ENCODE measurements around the gene MROH7. TPM values are rescaled to one million over a fixed set of nuclear protein-coding genes. Genes with fewer than 3 reads are reported as not detected.
"Not testable (repeated sequence)": the region's sequence is repeated elsewhere in the genome, so short reads cannot be mapped to it uniquely, and the experiment has no call there.

The MROH7 gene
- total RNA-seq, 1 experiment from 2014 or later: not detected

DNA sequence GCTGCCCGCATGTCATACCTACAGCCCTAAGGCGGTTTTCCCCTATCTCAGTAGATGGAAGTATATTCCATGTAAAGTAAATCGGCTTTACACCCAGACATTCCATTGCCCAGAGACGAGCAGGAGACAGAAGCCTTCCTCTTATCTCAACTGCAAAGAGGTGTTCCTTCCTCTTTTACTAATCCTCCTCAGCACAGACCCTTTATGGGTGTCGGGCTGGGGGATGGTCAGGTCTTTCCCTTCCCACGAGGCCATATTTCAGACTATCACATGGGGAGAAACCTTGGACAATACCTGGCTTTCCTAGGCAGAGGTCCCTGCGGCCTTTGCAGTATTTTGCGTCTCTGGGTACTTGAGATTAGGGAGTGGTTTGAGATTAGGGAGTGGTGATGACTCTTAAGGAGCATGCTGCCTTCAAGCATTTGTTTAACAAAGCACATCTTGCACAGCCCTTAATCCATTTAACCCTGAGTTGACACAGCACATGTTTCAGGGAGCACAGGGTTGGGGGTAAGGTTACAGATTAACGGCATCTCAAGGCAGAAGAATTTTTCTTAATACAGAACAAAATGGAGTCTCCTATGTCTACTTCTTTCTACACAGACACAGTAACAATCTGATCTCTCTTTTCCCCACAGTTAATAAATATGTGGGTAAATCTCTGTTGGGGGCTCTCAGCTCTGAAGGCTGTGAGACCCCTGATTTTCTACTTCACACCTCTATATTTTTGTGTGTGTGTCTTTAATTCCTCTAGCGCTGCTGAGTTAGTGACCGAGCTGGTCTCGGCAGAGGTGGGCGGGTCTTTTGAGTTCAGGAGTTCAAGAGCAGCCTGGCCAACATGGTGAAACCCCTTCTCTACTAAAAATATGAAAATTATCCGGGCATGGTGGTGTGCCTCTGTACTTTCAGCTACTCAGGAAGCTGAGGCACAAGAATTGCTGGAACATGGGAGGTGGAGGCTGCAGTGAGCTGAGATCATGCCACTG lies 4.8 kb upstream of the MROH7 start:
- DNase-seq; H3K27ac ChIP-seq (ENCODE audit: low read length); H3K9me3 ChIP-seq (ENCODE audit: low read length); H3K79me2 ChIP-seq (ENCODE audit: low read length); H3K9me2 ChIP-seq (replicated peaks; ENCODE audit: insufficient read depth, low read length); H3K27me3 ChIP-seq (ENCODE audit: low read length); H4K20me1 ChIP-seq (ENCODE audit: insufficient read depth, low read depth, low read length); H3K36me3 ChIP-seq (ENCODE audit: insufficient read depth, low read length): not testable (repeated sequence)
- 0 out of 2 replicates have a peak overlapping the region, but pooled peaks have one; percentile 22 for H3K4me3 ChIP-seq (ENCODE audit: low read length)
- 0 out of 2 replicates have a peak overlapping the region, but pooled peaks have one; percentile 28 for H2AFZ ChIP-seq (ENCODE audit: low read length)
- 0 out of 2 replicates have a peak overlapping the region, but pooled peaks have one; percentile 2 for H3K9ac ChIP-seq (ENCODE audit: low read length)
- peaks cover 13% of the 10 kb centered on the region for H3K4me1 ChIP-seq (ENCODE audit: low read length)
- H3K4me2 ChIP-seq (ENCODE audit: low read depth, low read length, poor library complexity, severe bottlenecking): peak overlapping the region; percentile 54

DNA sequence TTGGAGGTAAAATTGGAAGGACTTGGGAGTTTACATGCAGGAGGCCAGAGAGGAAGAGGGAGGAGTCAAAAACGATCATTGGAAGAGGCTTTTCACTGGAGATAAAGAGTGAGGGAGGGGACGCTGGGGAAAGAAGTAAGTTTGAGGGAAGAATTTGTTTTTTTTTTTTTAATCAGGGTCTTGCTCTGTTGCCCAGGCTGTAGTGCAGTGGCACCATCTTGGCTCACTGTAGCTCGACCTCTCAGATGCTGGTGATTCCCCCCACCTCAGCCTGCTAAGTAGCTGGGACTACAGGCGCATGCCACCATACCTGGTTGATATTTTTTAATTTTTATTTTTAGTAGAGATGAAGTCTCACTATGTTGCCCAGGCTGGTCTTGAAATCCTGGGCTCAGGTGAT lies 1.2 kb upstream of the MROH7 start:
- no peaks in the 10 kb centered on the region for H3K9me2 ChIP-seq (replicated peaks; ENCODE audit: insufficient read depth, low read length)
- H3K9me3 ChIP-seq (ENCODE audit: low read length): no peaks in the 10 kb centered on the region
- H3K9ac ChIP-seq (ENCODE audit: low read length): no peak overlapping the region
- H2AFZ ChIP-seq (ENCODE audit: low read length): no peak overlapping the region
- no peaks in the 10 kb centered on the region for H4K20me1 ChIP-seq (ENCODE audit: insufficient read depth, low read depth, low read length)
- DNase-seq: no peak
- no peaks in the 10 kb centered on the region for H3K36me3 ChIP-seq (ENCODE audit: insufficient read depth, low read length)
- no peaks in the 10 kb centered on the region for H3K79me2 ChIP-seq (ENCODE audit: low read length)
- no peak overlapping the region for H3K4me3 ChIP-seq (ENCODE audit: low read length)
- H3K27ac ChIP-seq (ENCODE audit: low read length): no peak overlapping the region
- no peaks in the 10 kb centered on the region for H3K27me3 ChIP-seq (ENCODE audit: low read length)
- peaks cover 13% of the 10 kb centered on the region for H3K4me1 ChIP-seq (ENCODE audit: low read length)
- no peak overlapping the region for H3K4me2 ChIP-seq (ENCODE audit: low read depth, low read length, poor library complexity, severe bottlenecking)

DNA sequence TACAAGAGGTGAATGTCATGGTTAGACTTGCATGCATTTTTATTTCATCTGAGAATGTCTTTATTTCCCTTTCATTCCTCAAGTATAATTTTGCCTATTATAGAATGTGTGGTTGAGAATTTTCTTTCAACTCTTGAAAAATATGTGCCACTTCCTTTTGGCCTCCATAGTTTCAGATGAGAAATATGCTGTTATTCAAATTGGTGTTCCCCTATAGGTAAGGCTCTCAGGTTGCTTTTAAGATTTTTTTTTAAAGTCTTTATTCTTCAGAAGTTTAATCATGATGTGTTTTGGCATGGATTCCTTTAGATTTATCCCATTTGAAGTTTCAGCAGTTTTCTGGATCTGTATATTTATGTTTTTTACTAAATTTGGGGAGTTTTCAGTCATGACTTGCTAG lies 2.1 kb downstream of the MROH7 start:
- DNase-seq: no peak
- Histone ChIP-seq H3K9me3 (ENCODE audit: low read length) (no peaks in the 10 kb centered on the region), H2AFZ (ENCODE audit: low read length) (no peak overlapping the region)

DNA sequence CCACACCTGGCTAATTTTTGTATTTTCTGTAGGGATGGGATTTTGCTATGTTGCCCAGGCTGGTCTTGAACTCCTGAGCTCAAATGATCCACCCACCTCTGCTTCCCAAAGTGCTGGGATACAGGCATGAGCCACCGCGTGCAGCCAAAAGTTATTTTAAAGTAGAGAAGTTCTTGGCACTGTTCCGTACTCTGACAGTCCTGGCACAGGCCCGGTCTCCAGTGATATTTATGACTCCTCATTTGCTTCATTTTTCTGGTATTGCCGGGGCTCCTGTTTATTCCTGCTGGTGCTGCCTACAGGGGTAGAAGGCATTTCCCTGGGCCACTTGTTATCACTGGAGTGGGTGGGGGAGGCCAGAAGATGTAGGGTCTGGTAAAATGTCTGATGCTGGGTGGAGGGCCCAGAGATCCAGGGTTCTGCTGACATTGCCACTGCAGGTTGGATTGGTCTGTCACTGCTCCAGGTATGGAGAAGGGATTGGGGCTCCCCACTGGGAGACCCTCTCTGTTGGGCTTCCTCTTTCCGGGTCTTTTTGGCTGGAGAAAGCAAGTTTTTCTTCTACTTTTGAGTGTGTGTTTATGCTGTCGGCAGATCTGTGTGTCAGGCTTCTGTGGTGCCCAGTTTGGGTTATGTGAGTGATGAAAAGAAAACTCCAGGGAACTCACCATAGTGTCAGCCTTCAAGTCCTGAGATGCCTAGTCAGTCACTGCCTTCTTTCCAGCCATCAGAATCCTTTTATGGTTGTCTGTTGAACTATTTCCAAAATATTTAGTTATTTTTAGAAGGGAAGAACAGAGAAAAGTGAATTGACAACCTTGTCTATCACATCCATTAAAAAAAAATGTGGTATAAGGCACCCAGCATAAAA lies 4.5 kb downstream of the MROH7 start:
- no peak overlapping the region for H3K27ac ChIP-seq (ENCODE audit: low read length)
- no peaks in the 10 kb centered on the region for H4K20me1 ChIP-seq (ENCODE audit: insufficient read depth, low read depth, low read length)
- H2AFZ ChIP-seq (ENCODE audit: low read length): no peak overlapping the region
- H3K4me2 ChIP-seq (ENCODE audit: low read depth, low read length, poor library complexity, severe bottlenecking): no peak overlapping the region
- H3K9me3 ChIP-seq (ENCODE audit: low read length): no peaks in the 10 kb centered on the region
- no peak overlapping the region for H3K4me3 ChIP-seq (ENCODE audit: low read length)
- H3K9ac ChIP-seq (ENCODE audit: low read length): no peak overlapping the region
- no peaks in the 10 kb centered on the region for H3K4me1 ChIP-seq (ENCODE audit: low read length)
- no peaks in the 10 kb centered on the region for H3K9me2 ChIP-seq (replicated peaks; ENCODE audit: insufficient read depth, low read length)
- H3K36me3 ChIP-seq (ENCODE audit: insufficient read depth, low read length): no peaks in the 10 kb centered on the region
- H3K27me3 ChIP-seq (ENCODE audit: low read length): no peaks in the 10 kb centered on the region
- no peak for DNase-seq
- no peaks in the 10 kb centered on the region for H3K79me2 ChIP-seq (ENCODE audit: low read length)

More for the DNA sequence above, 2.1 kb downstream of the MROH7 start:
- H3K27ac ChIP-seq (ENCODE audit: low read length): no peak overlapping the region
- no peaks in the 10 kb centered on the region for H3K9me2 ChIP-seq (replicated peaks; ENCODE audit: insufficient read depth, low read length)
- no peak overlapping the region for H3K9ac ChIP-seq (ENCODE audit: low read length)
- H3K4me2 ChIP-seq (ENCODE audit: low read depth, low read length, poor library complexity, severe bottlenecking): no peak overlapping the region
- no peaks in the 10 kb centered on the region for H3K79me2 ChIP-seq (ENCODE audit: low read length)
- H3K4me1 ChIP-seq (ENCODE audit: low read length): no peaks in the 10 kb centered on the region
- H3K27me3 ChIP-seq (ENCODE audit: low read length): no peaks in the 10 kb centered on the region
- H3K4me3 ChIP-seq (ENCODE audit: low read length): no peak overlapping the region
- H4K20me1 ChIP-seq (ENCODE audit: insufficient read depth, low read depth, low read length): no peaks in the 10 kb centered on the region
- no peaks in the 10 kb centered on the region for H3K36me3 ChIP-seq (ENCODE audit: insufficient read depth, low read length)

DNA sequence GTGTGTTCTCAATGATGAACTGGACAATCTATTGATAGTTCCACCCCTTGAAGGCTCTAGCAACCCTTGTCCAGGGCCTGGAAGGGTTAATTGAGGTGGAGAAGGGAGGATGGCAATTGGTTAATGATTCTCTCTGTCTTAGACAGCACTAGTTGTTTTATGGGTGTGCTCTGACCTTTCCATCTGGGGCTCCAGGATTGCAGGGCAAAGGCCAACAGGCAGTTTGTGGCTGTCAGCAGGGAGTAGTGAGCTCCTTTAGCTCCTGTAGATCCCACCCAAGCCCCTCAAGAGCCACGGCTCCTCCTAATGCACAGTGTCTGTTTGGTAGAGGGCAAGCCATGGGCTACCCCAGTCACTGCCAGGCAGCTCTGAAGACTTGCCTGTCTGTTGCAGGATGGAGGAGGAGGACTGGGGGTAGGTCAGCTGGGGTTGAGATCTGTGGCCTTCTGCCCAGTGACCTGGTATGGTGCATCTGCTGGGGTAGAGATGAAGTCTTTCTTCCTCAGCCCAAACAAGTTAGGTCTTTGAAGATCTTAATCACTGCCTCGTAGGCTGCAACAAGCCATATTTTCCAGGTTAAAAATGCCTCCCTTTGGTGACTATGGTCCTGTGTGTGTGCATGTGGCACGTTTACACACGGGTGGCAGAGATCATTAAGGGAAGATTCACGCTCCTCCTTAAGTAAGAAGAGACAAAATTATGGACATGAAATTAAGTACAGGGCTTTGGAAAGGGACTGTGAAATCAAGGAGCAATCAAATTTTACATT lies 7.7 kb downstream of the MROH7 start:
- H3K27ac ChIP-seq (ENCODE audit: low read length): no peak overlapping the region
- H3K27me3 ChIP-seq (ENCODE audit: low read length): no peaks in the 10 kb centered on the region
- H3K4me1 ChIP-seq (ENCODE audit: low read length): no peaks in the 10 kb centered on the region
- H4K20me1 ChIP-seq (ENCODE audit: insufficient read depth, low read depth, low read length): no peaks in the 10 kb centered on the region
- H3K4me3 ChIP-seq (ENCODE audit: low read length): no peak overlapping the region
- H3K9ac ChIP-seq (ENCODE audit: low read length): no peak overlapping the region
- no peaks in the 10 kb centered on the region for H3K9me2 ChIP-seq (replicated peaks; ENCODE audit: insufficient read depth, low read length)
- no peak overlapping the region for H2AFZ ChIP-seq (ENCODE audit: low read length)
- no peak overlapping the region for H3K4me2 ChIP-seq (ENCODE audit: low read depth, low read length, poor library complexity, severe bottlenecking)
- H3K36me3 ChIP-seq (ENCODE audit: insufficient read depth, low read length): no peaks in the 10 kb centered on the region
- no peaks in the 10 kb centered on the region for H3K9me3 ChIP-seq (ENCODE audit: low read length)
- H3K79me2 ChIP-seq (ENCODE audit: low read length): no peaks in the 10 kb centered on the region
- no peak for DNase-seq

DNA sequence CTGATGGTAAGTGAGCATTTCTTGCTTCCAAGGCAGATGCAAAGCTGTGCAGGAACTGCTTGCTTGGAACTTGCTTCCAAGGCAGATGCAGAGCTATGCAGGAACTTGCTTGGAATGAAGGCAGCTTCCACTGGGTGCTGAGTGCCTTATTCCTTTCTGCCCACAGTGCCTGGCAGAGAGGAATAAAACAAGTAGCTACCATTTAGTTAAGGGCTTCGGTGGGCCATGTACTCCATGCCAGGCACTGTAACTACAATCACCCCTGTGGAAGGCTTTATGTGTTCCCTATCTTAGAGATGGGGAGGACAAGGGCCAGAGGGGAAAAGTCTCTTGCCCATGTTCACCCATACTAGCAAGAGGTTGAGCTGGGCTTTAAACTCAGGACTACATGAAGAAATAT lies 8.3 kb downstream of the MROH7 start:
- H3K79me2 ChIP-seq (ENCODE audit: low read length): no peaks in the 10 kb centered on the region
- no peak overlapping the region for H3K27ac ChIP-seq (ENCODE audit: low read length)
- H3K36me3 ChIP-seq (ENCODE audit: insufficient read depth, low read length): no peaks in the 10 kb centered on the region
- no peaks in the 10 kb centered on the region for H3K4me1 ChIP-seq (ENCODE audit: low read length)
- no peak overlapping the region for H2AFZ ChIP-seq (ENCODE audit: low read length)
- no peak overlapping the region for H3K9ac ChIP-seq (ENCODE audit: low read length)
- H3K4me3 ChIP-seq (ENCODE audit: low read length): no peak overlapping the region
- H3K4me2 ChIP-seq (ENCODE audit: low read depth, low read length, poor library complexity, severe bottlenecking): no peak overlapping the region
- H3K9me2 ChIP-seq (replicated peaks; ENCODE audit: insufficient read depth, low read length): no peaks in the 10 kb centered on the region
- no peaks in the 10 kb centered on the region for H4K20me1 ChIP-seq (ENCODE audit: insufficient read depth, low read depth, low read length)
- no peaks in the 10 kb centered on the region for H3K27me3 ChIP-seq (ENCODE audit: low read length)
- H3K9me3 ChIP-seq (ENCODE audit: low read length): no peaks in the 10 kb centered on the region
- DNase-seq: no peak

DNA sequence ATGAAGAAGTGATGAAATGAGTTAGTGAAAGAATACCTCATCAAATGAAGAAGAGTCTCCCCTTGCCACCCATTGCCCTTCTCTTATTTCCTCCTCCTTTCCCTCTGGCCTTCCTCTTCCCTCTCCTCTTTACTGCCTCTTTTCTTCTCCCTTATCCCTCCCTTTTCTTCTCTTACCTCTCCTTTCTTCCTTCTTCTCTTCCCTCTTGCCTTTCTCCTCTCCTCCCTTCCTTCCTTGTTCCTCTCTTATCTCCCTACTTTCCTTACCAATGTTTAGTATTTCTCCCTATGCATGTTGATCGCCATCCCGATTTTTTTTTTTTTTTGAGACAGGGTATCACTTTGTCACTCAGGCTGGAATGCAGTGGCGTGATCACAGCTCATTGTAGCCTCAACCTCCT lies 8.8 kb downstream of the MROH7 start:
- no peak overlapping the region for H2AFZ ChIP-seq (ENCODE audit: low read length)
- H3K4me3 ChIP-seq (ENCODE audit: low read length): no peak overlapping the region
- H3K9me3 ChIP-seq (ENCODE audit: low read length): no peaks in the 10 kb centered on the region
- H4K20me1 ChIP-seq (ENCODE audit: insufficient read depth, low read depth, low read length): no peaks in the 10 kb centered on the region
- DNase-seq: no peak
- no peaks in the 10 kb centered on the region for H3K36me3 ChIP-seq (ENCODE audit: insufficient read depth, low read length)
- no peaks in the 10 kb centered on the region for H3K27me3 ChIP-seq (ENCODE audit: low read length)
- no peaks in the 10 kb centered on the region for H3K9me2 ChIP-seq (replicated peaks; ENCODE audit: insufficient read depth, low read length)
- H3K4me2 ChIP-seq (ENCODE audit: low read depth, low read length, poor library complexity, severe bottlenecking): no peak overlapping the region
- H3K4me1 ChIP-seq (ENCODE audit: low read length): no peaks in the 10 kb centered on the region
- H3K9ac ChIP-seq (ENCODE audit: low read length): no peak overlapping the region
- H3K79me2 ChIP-seq (ENCODE audit: low read length): no peaks in the 10 kb centered on the region
- no peak overlapping the region for H3K27ac ChIP-seq (ENCODE audit: low read length)

All from Karpas-422 (cell line).